Lower leg skin (tissue), 4 donors: Measurements from ENCODE around the gene PEX13. TPM values are rescaled to one million over a fixed set of nuclear protein-coding genes. Genes with fewer than 3 reads are reported as not detected.
"Not testable (repeated sequence)": the region's sequence is repeated elsewhere in the genome, so short reads cannot be mapped to it uniquely, and the experiment has no call there.

Experiments used
- DNase-seq, 2 donors: peaks; one replicate each; pipeline ENCODE4 v3.0.0-alpha.2; 2019; ENCODE audit warnings: low spot score in 2 of 2
- H3K4me3 ChIP-seq: fragments of 200-600 bp; sonication (generic); 2 replicates; pipeline ENCODE4 v1.5.1; 2017; ENCODE audit warnings: mild to moderate bottlenecking, low read depth; ENCODE audit not compliant: poor library complexity, severe bottlenecking
- CTCF ChIP-seq, 3 donors: fragments of 450-650 bp; IDR thresholded peaks; one replicate each; pipeline ENCODE4 v1.5.1; 2016; ENCODE audit warnings: antibody characterized with exemption in 3 of 3, mild to moderate bottlenecking in 3 of 3, moderate library complexity in 2 of 3
- POLR2A ChIP-seq, 2 donors: fragments of 450-650 bp; IDR thresholded peaks; one replicate each; pipeline ENCODE4 v1.6.1; 2016 to 2017; ENCODE audit warnings: antibody characterized with exemption in 2 of 2, mild to moderate bottlenecking in 1 of 2, moderate library complexity in 1 of 2
- WGBS, 2 donors: methylation state at CpG; one replicate each; pipeline ENCODE4 v1.1.5; 2018; 5-methylcytosine and 5-hydroxymethylcytosine counted together
- intact Hi-C: fragments of 100-400 bp; cut with DNase I; formaldehyde crosslinking; loops from one replicate; pipeline ENCODE4 v1.15.0; 2023; ENCODE audit warnings: low total_unique reads
- total RNA-seq, 4 donors: library from RNA; depleted of rRNA; stranded (reverse); fragments of >200 nt; gene quantifications; one replicate each; pipeline ENCODE4 v1.1.0, GENCODE V29; 2016

PEX13 gene
- total RNA-seq, 4 donors from 2014 or later, result 37.4 to 83.2 (median 47.7) TPM

- WGBS, 2 donors, result 73 to 79% methylated on average over 4 of the region's 4 CpGs
- DNase-seq, result no peak
- intact Hi-C loops, result loop anchor here (5.0 to 10.0 kb wide), 2 partner anchors 197 to 294 kb away; no protein-coding TSS in a partner anchor
- TF ChIP-seq POLR2A (IDR thresholded peaks at IDR 0.05) (no peak), CTCF (IDR thresholded peaks at IDR 0.05) (no peak)
- H3K4me3 ChIP-seq, result no peak overlapping the region
These were observed 18.6 kb upstream of the PEX13 start for GRCh38 chr2:60998628-60999545.

- no peak for TF ChIP-seq POLR2A (IDR thresholded peaks at IDR 0.05)
- TF ChIP-seq CTCF (IDR thresholded peaks at IDR 0.05), result no peak
- no peak for DNase-seq
- H3K4me3 ChIP-seq, result no peak overlapping the region
- WGBS, 2 donors, result 89 to 91% methylated on average over 3 of the region's 3 CpGs
- intact Hi-C loops, result no loop called here
These were observed 11.8 kb upstream of the PEX13 start for GRCh38 chr2:61005736-61006135.

GRCh38 chr2:61006486-61007105 lies 10.9 kb upstream of the PEX13 start:
- TF ChIP-seq CTCF (IDR thresholded peaks at IDR 0.05) (no peak), POLR2A (IDR thresholded peaks at IDR 0.05) (no peak)
- DNase-seq, result no peak
- no peak overlapping the region for H3K4me3 ChIP-seq
- intact Hi-C loops, result no loop called here

GRCh38 chr2:61009355-61009754 lies 8.2 kb upstream of the PEX13 start:
- no peak overlapping the region for H3K4me3 ChIP-seq
- intact Hi-C loops, result no loop called here
- TF ChIP-seq CTCF (IDR thresholded peaks at IDR 0.05) (no peak), POLR2A (IDR thresholded peaks at IDR 0.05) (no peak)
- DNase-seq, result no peak

- DNase-seq, result peak in 1 of 2 donors; percentile 51
- intact Hi-C loops, result no loop called here
- H3K4me3 ChIP-seq, result no peak overlapping the region
- no peak for TF ChIP-seq POLR2A (IDR thresholded peaks at IDR 0.05)
- TF ChIP-seq CTCF (IDR thresholded peaks at IDR 0.05), result no peak
- WGBS, 2 donors, result 31 to 32% methylated on average over 1 of the region's 1 CpG
These were observed 5.8 kb upstream of the PEX13 start for GRCh38 chr2:61011678-61012077.

GRCh38 chr2:61012303-61012702 lies 5.2 kb upstream of the PEX13 start:
- intact Hi-C loops, H3K4me3 ChIP-seq, DNase-seq: not testable (repeated sequence)
- WGBS, 2 donors, result 58 to 66% methylated on average over 2 of the region's 2 CpGs
